Neuronal stem cell (in vitro differentiated cells): Measurements from ENCODE around the gene PLD6.

ENCODE experiments used
- DNase-seq: peaks from one replicate; pipeline ENCODE4 v3.0.0-alpha.2; 2013; ENCODE audit warnings: low spot score
- H2AFZ ChIP-seq: one replicate; pipeline ENCODE4 v1.6.1; 2013; ENCODE audit warnings: mild to moderate bottlenecking, low read length, inconsistent platforms
- H2AK5ac ChIP-seq: 2 replicates; pipeline ENCODE4 v1.6.1; 2013; ENCODE audit warnings: low read depth, mild to moderate bottlenecking, inconsistent platforms, low read length, moderate library complexity, mixed read lengths
- H2BK120ac ChIP-seq: 2 replicates; pipeline ENCODE4 v1.6.1; 2013; ENCODE audit warnings: low read depth, mild to moderate bottlenecking, inconsistent platforms, low read length, moderate library complexity, mixed read lengths
- H2BK12ac ChIP-seq: one replicate; pipeline ENCODE4 v1.6.1; 2013; ENCODE audit warnings: low read length, inconsistent platforms
- H2BK15ac ChIP-seq: 2 replicates; pipeline ENCODE4 v1.6.1; 2013; ENCODE audit warnings: mild to moderate bottlenecking, low read length, inconsistent platforms, mixed read lengths
- H2BK5ac ChIP-seq: one replicate; pipeline ENCODE4 v1.6.1; 2013; ENCODE audit warnings: inconsistent platforms, mild to moderate bottlenecking, low read length, moderate library complexity
- H3K14ac ChIP-seq: one replicate; pipeline ENCODE4 v1.6.1; 2013; ENCODE audit warnings: low read length, inconsistent platforms
- H3K18ac ChIP-seq: 2 replicates; pipeline ENCODE4 v1.6.1; 2013; ENCODE audit warnings: low read length, inconsistent platforms
- H3K23ac ChIP-seq: 2 replicates; pipeline ENCODE4 v1.6.1; 2013; ENCODE audit warnings: low read depth, mild to moderate bottlenecking, mixed read lengths, low read length, inconsistent platforms; ENCODE audit not compliant: poor library complexity
- H3K27ac ChIP-seq: replicated peaks from 3 replicates; pipeline ENCODE4 v1.5.1; 2013; ENCODE audit warnings: low read length, inconsistent platforms
- H3K27me3 ChIP-seq, 3 experiments: 2 replicates each; pipeline ENCODE4 v1.6.1; 2013; ENCODE audit warnings: low read length in 3 of 3, mild to moderate bottlenecking in 2 of 3, inconsistent platforms in 1 of 3, low read depth in 1 of 3, mixed read lengths in 1 of 3, moderate library complexity in 1 of 3; ENCODE audit not compliant: control insufficient read depth in 3 of 3, insufficient read depth in 3 of 3
- H3K36me3 ChIP-seq, 2 donors: replicated peaks in 1 of 2; 2 replicates each; pipeline ENCODE4 v1.6.1; 2013; ENCODE audit warnings: low read length in 2 of 2; ENCODE audit not compliant: control insufficient read depth in 2 of 2, insufficient read depth in 2 of 2
- H3K4ac ChIP-seq: 2 replicates; pipeline ENCODE4 v1.6.1; 2013; ENCODE audit warnings: inconsistent platforms, mild to moderate bottlenecking, low read length, moderate library complexity
- H3K4me1 ChIP-seq, 2 donors: 1 replicate in 1 of 2; 2 replicates in 1 of 2; pipeline ENCODE4 v1.6.1; 2013; ENCODE audit warnings: low read length in 2 of 2, low read depth in 1 of 2; ENCODE audit not compliant: control insufficient read depth in 2 of 2, insufficient read depth in 1 of 2
- H3K4me2 ChIP-seq: one replicate; pipeline ENCODE4 v1.6.1; 2013; ENCODE audit warnings: mild to moderate bottlenecking, low read length, inconsistent platforms; ENCODE audit not compliant: insufficient read depth, poor library complexity, severe bottlenecking
- H3K4me3 ChIP-seq, 2 donors: 2 replicates each; pipeline ENCODE4 v1.5.1; 2013; ENCODE audit warnings: low read length in 2 of 2, mild to moderate bottlenecking in 2 of 2, inconsistent platforms in 1 of 2, moderate library complexity in 1 of 2
- H3K79me1 ChIP-seq: one replicate; pipeline ENCODE4 v1.6.1; 2013; ENCODE audit warnings: low read depth, mild to moderate bottlenecking, inconsistent platforms, low read length, moderate library complexity
- H3K9ac ChIP-seq: one replicate; pipeline ENCODE4 v1.6.1; 2013; ENCODE audit warnings: mild to moderate bottlenecking, low read depth, low read length, inconsistent platforms; ENCODE audit not compliant: poor library complexity
- H3K9me3 ChIP-seq, 2 donors: replicated peaks in 1 of 2; 2 replicates each; pipeline versions ENCODE3 to v1.6.1; 2013; ENCODE audit warnings: low read length in 2 of 2, mild to moderate bottlenecking in 2 of 2, inconsistent platforms in 1 of 2, low read depth in 1 of 2, mixed read lengths in 1 of 2, moderate library complexity in 1 of 2; ENCODE audit not compliant: control insufficient read depth in 2 of 2, insufficient read depth in 1 of 2
- H4K8ac ChIP-seq: one replicate; pipeline ENCODE4 v1.6.1; 2013; ENCODE audit warnings: low read depth, mild to moderate bottlenecking, inconsistent platforms, low read length, moderate library complexity
- H4K91ac ChIP-seq: one replicate; pipeline ENCODE4 v1.6.1; 2013; ENCODE audit warnings: low read length, low read depth, mild to moderate bottlenecking, inconsistent platforms; ENCODE audit not compliant: poor library complexity
- WGBS, 2 donors: extraction: QIAGEN DNeasy Blood & Tissue Kit; methylation state at CpG; one replicate each; pipeline ENCODE4 v1.1.7; 2013; ENCODE audit warnings: missing lambda C conversion rate in 2 of 2, mixed read lengths in 1 of 2; ENCODE audit not compliant: insufficient read length in 2 of 2, insufficient replicate concordance in 1 of 2; ENCODE audit errors: extremely low coverage in 2 of 2; 5-methylcytosine and 5-hydroxymethylcytosine counted together

The PLD6 gene

DNA sequence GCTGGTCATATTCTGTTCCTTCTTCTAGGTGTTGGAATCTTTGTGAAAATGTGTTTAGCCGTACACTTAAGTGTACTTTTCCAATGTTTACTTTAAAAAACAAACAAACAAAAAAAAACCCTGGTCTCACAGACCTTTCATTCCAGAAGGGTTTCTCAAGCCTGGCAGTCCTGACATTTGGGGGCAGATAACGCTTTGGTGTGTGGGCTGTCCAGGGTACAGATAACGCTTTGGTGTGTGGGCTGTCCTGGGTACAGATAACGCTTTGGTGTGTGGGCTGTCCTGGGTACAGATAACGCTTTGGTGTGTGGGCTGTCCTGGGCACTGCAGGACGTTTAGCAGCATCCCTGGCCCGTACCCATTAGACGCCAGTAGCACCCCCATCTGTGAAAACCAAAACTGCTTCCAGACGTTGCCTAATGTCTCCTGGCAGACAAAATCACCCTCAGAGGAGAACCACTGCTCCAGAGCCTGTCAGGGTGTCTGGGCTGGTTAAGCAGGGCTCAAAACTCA, 46.1 kb upstream of the PLD6 start:
- Histone ChIP-seq H2AK5ac (no peak overlapping the region), H3K9me3 (no peaks in the 10 kb centered on the region), H2BK12ac (no peak overlapping the region), H3K4me1 (no peaks in the 10 kb centered on the region), H3K4ac (no peak overlapping the region), H4K8ac (no peak overlapping the region), H3K18ac (no peak overlapping the region), H3K36me3 (peaks cover 25 to 87% of the 10 kb centered on the region in 2 donors), H2BK15ac (no peak overlapping the region), H2BK120ac (no peak overlapping the region), H2AFZ (no peak overlapping the region), H3K4me3 (no peak overlapping the region), H3K9ac (no peak overlapping the region), H4K91ac (no peak overlapping the region), H3K14ac (no peak overlapping the region), H2BK5ac (no peak overlapping the region), H3K27ac (no peak overlapping the region), H3K79me1 (no peaks in the 10 kb centered on the region), H3K27me3 (no peaks in the 10 kb centered on the region), H3K4me2 (no peak overlapping the region), H3K23ac (no peak overlapping the region)
- no CpG with 5 or more reads among the region's 9 CpGs for WGBS, 2 donors
- DNase-seq: no peak

DNA sequence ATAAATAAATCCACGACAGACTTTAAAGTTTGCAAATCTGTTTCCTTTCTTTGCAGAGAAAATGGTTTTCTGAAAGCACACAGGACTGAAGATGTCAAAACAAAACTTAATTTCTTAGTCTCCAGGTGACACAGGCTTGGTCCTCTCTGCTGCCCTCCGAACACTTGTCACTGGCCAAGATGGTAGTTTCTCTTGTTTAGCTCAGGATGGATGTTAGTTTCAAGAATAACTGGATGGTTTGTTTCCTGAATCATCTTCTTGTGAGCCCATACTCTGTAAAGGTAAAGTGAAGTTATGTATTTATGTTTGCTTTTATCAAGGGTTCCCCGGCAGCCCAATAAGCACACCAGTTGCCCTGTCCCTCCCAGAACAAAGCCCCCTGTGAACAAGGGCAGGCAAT, 40.7 kb upstream of the PLD6 start:
- H3K18ac ChIP-seq: no peak overlapping the region
- no peak overlapping the region for H3K14ac ChIP-seq
- no peak overlapping the region for H3K27ac ChIP-seq
- H3K9me3 ChIP-seq: no peaks in the 10 kb centered on the region
- no peak for DNase-seq
- H2BK120ac ChIP-seq: no peak overlapping the region
- H3K4me3 ChIP-seq: no peak overlapping the region
- H2BK15ac ChIP-seq: no peak overlapping the region
- H2AFZ ChIP-seq: no peak overlapping the region
- no peak overlapping the region for H3K4ac ChIP-seq
- H3K4me1 ChIP-seq: no peaks in the 10 kb centered on the region
- no peak overlapping the region for H2AK5ac ChIP-seq
- no peak overlapping the region for H4K91ac ChIP-seq
- no peak overlapping the region for H3K9ac ChIP-seq
- H3K23ac ChIP-seq: no peak overlapping the region
- no peak overlapping the region for H2BK12ac ChIP-seq
- H3K79me1 ChIP-seq: peaks cover 2% of the 10 kb centered on the region
- no peak overlapping the region for H2BK5ac ChIP-seq
- no peak overlapping the region for H3K4me2 ChIP-seq
- H3K27me3 ChIP-seq: no peaks in the 10 kb centered on the region
- H4K8ac ChIP-seq: no peak overlapping the region
- WGBS, 2 donors: no CpG with 5 or more reads among the region's 3 CpGs
- H3K36me3 ChIP-seq: peaks cover 21 to 64% of the 10 kb centered on the region in 2 donors

DNA sequence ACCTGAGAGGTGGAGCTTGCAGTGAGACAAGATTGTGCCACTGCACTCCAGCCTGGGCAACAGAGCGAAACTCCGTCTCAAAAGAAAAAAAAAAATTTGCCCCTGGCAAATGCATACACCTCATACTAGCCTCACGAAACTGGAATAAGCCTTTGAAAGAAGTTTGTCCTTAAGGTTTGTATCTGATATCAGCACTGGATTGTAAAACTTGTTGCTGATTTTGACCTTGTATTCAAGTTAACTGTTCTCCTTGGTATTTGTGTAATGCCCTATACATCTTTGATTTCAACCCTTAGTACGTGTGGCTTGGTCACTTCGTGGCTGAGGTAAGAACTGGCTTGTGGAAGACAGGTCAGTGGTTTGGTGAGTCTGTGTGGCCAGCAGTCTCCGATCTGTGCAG, 37.0 kb upstream of the PLD6 start:
- WGBS, 2 donors: no CpG with 5 or more reads among the region's 6 CpGs
- no peak overlapping the region for H3K9ac ChIP-seq
- H3K14ac ChIP-seq: no peak overlapping the region

DNA sequence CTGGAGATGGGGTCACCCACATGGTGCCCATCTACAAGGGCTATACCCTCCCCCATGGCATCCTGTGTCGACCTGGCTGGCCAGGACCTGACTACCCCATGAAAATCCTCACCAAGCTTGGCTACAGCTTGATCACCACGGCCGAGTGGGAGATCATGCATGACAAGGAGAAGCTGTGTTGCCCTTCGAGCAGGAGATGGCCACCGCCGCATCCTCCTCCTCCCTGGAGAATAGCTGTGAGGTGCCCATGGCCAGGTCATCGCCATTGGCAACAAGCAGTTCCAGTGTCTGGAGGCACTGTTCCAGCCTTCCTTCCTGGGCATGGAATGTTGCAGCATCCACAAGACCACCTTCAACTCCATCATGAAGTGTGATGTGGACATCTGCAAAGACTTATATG, 36.1 kb upstream of the PLD6 start:
- Histone ChIP-seq H4K8ac (peak overlapping the region; percentile 43), H2BK15ac (no peak overlapping the region), H2AK5ac (no peak overlapping the region), H2AFZ (no peak overlapping the region), H4K91ac (no peak overlapping the region), H3K4me2 (no peak overlapping the region), H3K23ac (no peak overlapping the region), H3K14ac (no peak overlapping the region), H3K9ac (peak overlapping the region; percentile 60), H3K4me3 (no peak overlapping the region), H3K27ac (no peak overlapping the region), H3K27me3 (no peaks in the 10 kb centered on the region), H3K4me1 (no peaks in the 10 kb centered on the region), H2BK12ac (no peak overlapping the region), H3K79me1 (peaks cover 4% of the 10 kb centered on the region), H3K4ac (no peak overlapping the region), H3K36me3 (peaks cover 12 to 28% of the 10 kb centered on the region in 2 donors), H2BK120ac (peak overlapping the region; percentile 61), H3K9me3 (no peaks in the 10 kb centered on the region), H2BK5ac (peak overlapping the region; percentile 24), H3K18ac (no peak overlapping the region)
- DNase-seq: no peak
- WGBS, 2 donors: no CpG with 5 or more reads among the region's 7 CpGs

More for the DNA sequence above, 37.0 kb upstream of the PLD6 start:
- Histone ChIP-seq H3K4me2 (no peak overlapping the region), H2BK12ac (no peak overlapping the region), H4K8ac (no peak overlapping the region), H2AK5ac (no peak overlapping the region), H3K36me3 (peaks cover 18 to 37% of the 10 kb centered on the region in 2 donors), H3K4ac (no peak overlapping the region), H3K9me3 (no peaks in the 10 kb centered on the region), H3K4me1 (no peaks in the 10 kb centered on the region), H2AFZ (no peak overlapping the region), H3K27me3 (no peaks in the 10 kb centered on the region), H4K91ac (no peak overlapping the region), H2BK15ac (no peak overlapping the region), H3K18ac (no peak overlapping the region), H3K27ac (no peak overlapping the region), H2BK5ac (no peak overlapping the region), H2BK120ac (no peak overlapping the region), H3K4me3 (no peak overlapping the region), H3K23ac (no peak overlapping the region), H3K79me1 (peaks cover 2% of the 10 kb centered on the region)
- DNase-seq: no peak
